Panc1 (cell line): ENCODE data around the gene XYLT1. TPM values are rescaled to one million over a fixed set of nuclear protein-coding genes. Genes with fewer than 3 reads are reported as not detected.

Experiments
- ATAC-seq: fragments of 200-7000 bp; cut with Tn5 transposase; 2 replicates; pipeline ENCODE4 v1.9.1; 2020; ENCODE audit warnings: mild to moderate bottlenecking, moderate library complexity
- BruUV-seq: library from RNA; stranded (reverse); fragments of 400-500 nt; replicated peaks from 2 replicates; lab custom pipeline; 2021; lab: Mats Ljungman, UMichigan
- CTCF ChIA-PET: fragments of 300-600 bp; sonication (Branson Sonifier 250); formaldehyde crosslinking; loops from one replicate; lab custom pipeline; 2022; ENCODE audit warnings: antibody characterized with exemption; lab: Charles Lee
- POLR2A ChIA-PET: fragments of 300-600 bp; sonication (Branson Sonifier 250); formaldehyde crosslinking; loops from one replicate; lab custom pipeline; 2022; ENCODE audit warnings: antibody characterized with exemption; lab: Charles Lee
- DNase-seq: peaks from one replicate; pipeline ENCODE4 v3.0.0-alpha.2; 2010; ENCODE audit warnings: low read depth, low spot score
- H3K27ac ChIP-seq: 2 replicates; pipeline ENCODE4 v1.5.1; 2011; ENCODE audit warnings: mild to moderate bottlenecking, low read length, inconsistent platforms
- H3K27me3 ChIP-seq: fragments of 200-500 bp; sonication (Bioruptor generic); 2 replicates; pipeline ENCODE4 v1.6.0; 2014; ENCODE audit warnings: low read length, inconsistent platforms; ENCODE audit not compliant: control insufficient read depth, insufficient read depth
- H3K36me3 ChIP-seq: fragments of 200-500 bp; sonication (Bioruptor generic); 2 replicates; pipeline ENCODE4 v1.5.1; 2014; ENCODE audit warnings: inconsistent platforms, mild to moderate bottlenecking, low read length, moderate library complexity; ENCODE audit not compliant: control insufficient read depth, insufficient read depth
- H3K4me1 ChIP-seq: 2 replicates; pipeline ENCODE4 v1.5.1; 2011; ENCODE audit warnings: inconsistent platforms, mild to moderate bottlenecking, low read length, moderate library complexity; ENCODE audit not compliant: control insufficient read depth, insufficient read depth
- H3K4me3 ChIP-seq, 2 experiments: 2 replicates each; pipeline ENCODE4 v1.5.1; 2011 to 2012; ENCODE audit warnings: low read depth in 2 of 2, low read length in 2 of 2, mild to moderate bottlenecking in 2 of 2, inconsistent platforms in 1 of 2, moderate library complexity in 1 of 2
- H3K9me3 ChIP-seq: fragments of 200-500 bp; sonication (Bioruptor generic); 2 replicates; pipeline ENCODE4 v1.5.1; 2014; ENCODE audit warnings: low read depth, mild to moderate bottlenecking, inconsistent platforms, low read length, moderate library complexity; ENCODE audit not compliant: control insufficient read depth, insufficient read depth
- CTCF ChIP-seq: fragments of 450-650 bp; IDR thresholded peaks from 2 replicates; pipeline ENCODE4 v1.5.1; 2017; ENCODE audit warnings: mild to moderate bottlenecking
- POLR2AphosphoS5 ChIP-seq: IDR thresholded peaks from 2 replicates; pipeline ENCODE4 v1.6.1; 2012; ENCODE audit warnings: mild to moderate bottlenecking, low read depth, low read length, moderate library complexity
- SIN3A ChIP-seq: IDR thresholded peaks from 2 replicates; pipeline ENCODE4 v1.6.1; 2012; ENCODE audit warnings: low read depth, mild to moderate bottlenecking, low read length, moderate library complexity, borderline replicate concordance; ENCODE audit not compliant: insufficient read depth
- TCF7L2 ChIP-seq: IDR thresholded peaks from 2 replicates; pipeline ENCODE4 v1.6.1; 2011; ENCODE audit warnings: mild to moderate bottlenecking, low read depth, low read length, inconsistent platforms
- in situ Hi-C: cut with HindIII; loops from 2 replicates; pipeline ENCODE4 v1.10.0; 2016; ENCODE audit warnings: low sequenced_read_pairs, low pct_unique_long_range_greater_than_20kb
- intact Hi-C: fragments of 100-400 bp; cut with micrococcal nuclease; formaldehyde crosslinking; loops from one replicate; pipeline ENCODE4 v1.10.0; 2022; ENCODE audit not compliant: unreplicated experiment
- total RNA-seq: library from RNA; stranded (reverse); gene quantifications from one replicate; pipeline ENCODE4 v1.2.1, GENCODE V29; 2021; ENCODE audit not compliant: unreplicated experiment
- TF ChIP-seq, protein P1 (sequence below), 2 experiments: IDR thresholded peaks; 2 replicates each; pipeline ENCODE4 v1.6.1; 2011 to 2012; ENCODE audit warnings: low read depth in 2 of 2, control low read depth in 1 of 2, low read length in 1 of 2, mild to moderate bottlenecking in 1 of 2, moderate library complexity in 1 of 2; ENCODE audit not compliant: insufficient read depth in 1 of 2

XYLT1 gene
- total RNA-seq, 1 experiment from 2014 or later, result 0.62 TPM

DNA sequence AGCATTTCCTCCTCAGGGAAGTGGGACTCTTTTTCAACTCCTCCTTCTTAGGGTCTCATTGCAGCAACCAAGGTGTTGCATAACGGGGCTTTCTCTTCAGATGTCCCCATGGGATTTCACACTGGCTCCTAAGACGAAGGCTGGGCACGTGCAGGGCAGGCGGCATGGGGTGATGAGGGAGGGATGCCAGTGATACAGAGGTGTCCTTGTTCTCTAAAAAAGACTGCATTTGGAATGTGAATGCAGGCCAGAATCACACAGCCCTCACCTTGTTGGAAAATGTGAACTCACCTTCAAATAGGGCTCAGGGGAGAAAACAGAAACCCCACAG lies 105.6 kb downstream of the XYLT1 start:
- H3K9me3 ChIP-seq, result no peaks in the 10 kb centered on the region
- CTCF ChIA-PET, result no interaction called here
- intact Hi-C loops (no loop called here), in situ Hi-C loops (no loop called here)
- H3K27ac ChIP-seq, result no peak overlapping the region
- POLR2A ChIA-PET, result no interaction called here
- no TSS peak for BruUV-seq
- DNase-seq (no peak), ATAC-seq (no peak)
- no peak overlapping the region for H3K4me3 ChIP-seq
- no peak for TF ChIP-seq SIN3A
- no peaks in the 10 kb centered on the region for H3K36me3 ChIP-seq
- no peaks in the 10 kb centered on the region for H3K27me3 ChIP-seq
- H3K4me1 ChIP-seq, result no peaks in the 10 kb centered on the region

- DNase-seq, result no peak
- in situ Hi-C loops (no loop called here), intact Hi-C loops (no loop called here)
- no peaks in the 10 kb centered on the region for H3K36me3 ChIP-seq
- no TSS peak for BruUV-seq
- no peaks in the 10 kb centered on the region for H3K9me3 ChIP-seq
- H3K4me1 ChIP-seq, result no peaks in the 10 kb centered on the region
- no peaks in the 10 kb centered on the region for H3K27me3 ChIP-seq
- TF ChIP-seq TCF7L2 (no peak), POLR2AphosphoS5 (no peak), SIN3A (no peak), CTCF (no peak)
- TF ChIP-seq, protein P1, sequence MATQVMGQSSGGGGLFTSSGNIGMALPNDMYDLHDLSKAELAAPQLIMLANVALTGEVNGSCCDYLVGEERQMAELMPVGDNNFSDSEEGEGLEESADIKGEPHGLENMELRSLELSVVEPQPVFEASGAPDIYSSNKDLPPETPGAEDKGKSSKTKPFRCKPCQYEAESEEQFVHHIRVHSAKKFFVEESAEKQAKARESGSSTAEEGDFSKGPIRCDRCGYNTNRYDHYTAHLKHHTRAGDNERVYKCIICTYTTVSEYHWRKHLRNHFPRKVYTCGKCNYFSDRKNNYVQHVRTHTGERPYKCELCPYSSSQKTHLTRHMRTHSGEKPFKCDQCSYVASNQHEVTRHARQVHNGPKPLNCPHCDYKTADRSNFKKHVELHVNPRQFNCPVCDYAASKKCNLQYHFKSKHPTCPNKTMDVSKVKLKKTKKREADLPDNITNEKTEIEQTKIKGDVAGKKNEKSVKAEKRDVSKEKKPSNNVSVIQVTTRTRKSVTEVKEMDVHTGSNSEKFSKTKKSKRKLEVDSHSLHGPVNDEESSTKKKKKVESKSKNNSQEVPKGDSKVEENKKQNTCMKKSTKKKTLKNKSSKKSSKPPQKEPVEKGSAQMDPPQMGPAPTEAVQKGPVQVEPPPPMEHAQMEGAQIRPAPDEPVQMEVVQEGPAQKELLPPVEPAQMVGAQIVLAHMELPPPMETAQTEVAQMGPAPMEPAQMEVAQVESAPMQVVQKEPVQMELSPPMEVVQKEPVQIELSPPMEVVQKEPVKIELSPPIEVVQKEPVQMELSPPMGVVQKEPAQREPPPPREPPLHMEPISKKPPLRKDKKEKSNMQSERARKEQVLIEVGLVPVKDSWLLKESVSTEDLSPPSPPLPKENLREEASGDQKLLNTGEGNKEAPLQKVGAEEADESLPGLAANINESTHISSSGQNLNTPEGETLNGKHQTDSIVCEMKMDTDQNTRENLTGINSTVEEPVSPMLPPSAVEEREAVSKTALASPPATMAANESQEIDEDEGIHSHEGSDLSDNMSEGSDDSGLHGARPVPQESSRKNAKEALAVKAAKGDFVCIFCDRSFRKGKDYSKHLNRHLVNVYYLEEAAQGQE (IDR thresholded peaks at IDR 0.05; ENCODE audit: insufficient read depth in 1 of 2, low read depth in 2 of 2, low read length in 1 of 2), result no peak
- H3K27ac ChIP-seq, result no peak overlapping the region
- no peak overlapping the region for H3K4me3 ChIP-seq
- CTCF ChIA-PET, result no interaction called here
- POLR2A ChIA-PET, result no interaction called here
- ATAC-seq, result no peak
Observed at GRCh38 chr16:17364319-17365210, 106.2 kb downstream of the XYLT1 start.

DNA sequence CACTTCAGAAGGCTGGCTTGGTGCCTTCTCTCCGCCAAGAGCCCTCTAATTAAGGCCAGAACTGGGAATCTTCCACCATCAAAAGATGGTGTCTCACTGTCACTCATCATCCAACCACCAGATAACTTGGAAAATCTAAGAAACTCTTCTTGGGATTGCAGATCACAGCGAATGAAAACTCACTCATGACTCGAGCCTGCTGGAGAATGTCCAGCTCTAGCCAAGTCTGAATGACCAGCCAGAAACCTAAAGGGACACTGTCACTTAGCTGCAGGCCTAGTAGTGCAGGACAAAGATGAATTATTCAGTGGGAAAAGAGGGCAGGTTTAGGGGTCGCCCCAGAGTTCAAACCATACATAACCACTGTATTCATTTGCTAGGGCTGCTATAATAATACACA lies 107.8 kb downstream of the XYLT1 start:
- H3K4me1 ChIP-seq, result no peaks in the 10 kb centered on the region
- ATAC-seq, result no peak
- TF ChIP-seq SIN3A, result no peak
- TF ChIP-seq, protein P1 (IDR thresholded peaks at IDR 0.05; ENCODE audit: insufficient read depth in 1 of 2, low read depth in 2 of 2, low read length in 1 of 2), result no peak
- no peak for TF ChIP-seq TCF7L2
- no peak for TF ChIP-seq POLR2AphosphoS5
- TF ChIP-seq CTCF, result no peak
- ChIA-PET POLR2A (no interaction called here), CTCF (no interaction called here)
- BruUV-seq, result no TSS peak
- intact Hi-C loops (no loop called here), in situ Hi-C loops (no loop called here)
- no peak overlapping the region for H3K27ac ChIP-seq
- H3K4me3 ChIP-seq, result no peak overlapping the region
- no peaks in the 10 kb centered on the region for H3K36me3 ChIP-seq
- H3K27me3 ChIP-seq, result peaks cover 3% of the 10 kb centered on the region
- no peaks in the 10 kb centered on the region for H3K9me3 ChIP-seq
- no peak for DNase-seq
